ENCODE results near the gene CSRP2.

Gene CSRP2

DNA sequence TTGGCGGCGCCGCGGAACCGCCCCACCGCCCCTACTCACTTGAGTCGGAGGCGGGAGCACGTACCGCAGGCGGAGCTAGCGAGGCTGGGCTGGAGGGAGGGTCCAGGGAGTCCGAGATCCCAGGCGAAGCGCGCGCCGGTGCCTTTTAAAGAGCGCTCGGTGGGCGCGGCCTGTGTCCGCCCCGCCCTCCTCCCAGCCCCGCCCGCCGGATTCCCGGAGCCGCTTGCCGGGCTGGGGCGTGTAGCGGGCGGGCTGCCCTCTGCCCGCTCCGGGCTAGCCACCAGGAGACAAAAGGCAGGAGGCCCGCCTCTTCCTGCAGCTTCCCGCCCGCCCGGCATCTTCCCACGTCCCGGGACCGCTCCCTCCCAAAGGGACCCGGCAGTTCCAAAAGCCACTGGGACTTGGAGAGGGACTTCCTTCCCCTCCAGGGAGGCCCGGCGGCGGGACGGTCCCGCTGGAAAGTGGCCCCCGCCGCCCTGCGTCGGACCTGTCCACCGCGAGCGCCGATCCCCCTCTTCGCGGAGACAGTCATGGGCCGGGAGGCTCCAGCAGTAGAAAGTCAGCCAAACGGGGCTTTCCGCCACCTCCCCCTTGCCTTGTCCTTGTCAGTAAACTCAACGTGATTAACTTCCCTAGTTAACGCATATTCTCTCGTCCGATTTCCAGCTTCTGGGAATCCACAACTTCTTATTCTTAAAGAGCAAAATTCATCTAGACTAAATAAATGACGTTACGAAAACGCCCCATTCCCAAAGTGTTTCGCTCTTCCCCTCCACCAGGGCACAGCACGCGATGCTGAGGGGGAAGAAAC lies at the start of gene CSRP2:
Gene CSRP2, minus strand, starts transcription at position 121 of the 811 bp plus-strand sequence. CDS start 12,759 bp downstream, outside the sequence.
- peak; percentile 97 for DNase-seq (ENCODE audit: low spot score)

DNA sequence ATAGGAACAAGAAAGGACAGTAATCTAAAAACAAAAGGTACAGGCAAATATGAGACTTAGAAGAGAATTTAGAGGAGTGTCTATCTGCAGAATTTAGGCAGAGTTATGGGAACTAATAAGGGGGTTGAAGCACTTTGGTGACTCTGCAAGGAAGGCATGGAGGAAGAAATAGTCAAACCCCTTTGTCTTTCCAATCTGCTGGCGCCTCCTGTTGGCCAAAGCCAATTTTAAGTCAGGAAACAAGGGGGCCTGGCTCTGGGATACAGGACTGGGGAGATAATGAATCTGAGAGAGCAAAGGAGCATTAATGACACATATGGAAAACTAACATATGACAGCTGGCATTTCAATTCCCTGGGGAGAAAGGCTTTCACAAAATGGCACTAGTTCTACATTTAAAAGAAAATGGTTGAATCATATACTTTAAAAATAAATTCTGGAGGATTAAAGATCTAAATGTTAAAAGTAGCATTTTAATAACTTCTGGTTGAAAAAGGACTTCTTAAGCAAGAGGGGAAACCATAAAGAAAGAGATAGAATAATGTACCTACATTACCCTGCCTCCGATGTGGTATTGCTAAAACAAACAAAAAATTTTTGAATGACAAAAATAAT lies 48.5 kb upstream of the CSRP2 start:
- peak; percentile 69 for DNase-seq (ENCODE audit: low spot score)

DNA sequence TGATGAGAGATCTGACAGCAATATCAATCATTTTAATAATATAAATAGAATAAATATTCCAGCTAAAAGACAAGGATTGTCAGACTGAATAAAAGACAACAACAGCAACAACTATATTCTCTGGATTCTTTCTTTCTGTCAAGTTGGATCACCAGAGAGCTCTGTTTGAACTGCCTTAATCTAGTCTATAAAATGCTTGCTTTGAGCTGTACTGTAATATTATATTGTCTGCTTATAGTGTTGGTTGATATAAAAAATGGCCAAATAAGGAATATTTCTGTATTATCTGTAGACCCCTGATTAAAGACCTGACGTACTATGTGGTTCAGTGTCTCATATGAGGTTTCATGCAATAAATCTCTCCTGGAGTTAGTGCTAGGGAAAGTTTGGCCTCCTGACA lies 46.3 kb upstream of the CSRP2 start:
- no peak for DNase-seq (ENCODE audit: low spot score)

DNA sequence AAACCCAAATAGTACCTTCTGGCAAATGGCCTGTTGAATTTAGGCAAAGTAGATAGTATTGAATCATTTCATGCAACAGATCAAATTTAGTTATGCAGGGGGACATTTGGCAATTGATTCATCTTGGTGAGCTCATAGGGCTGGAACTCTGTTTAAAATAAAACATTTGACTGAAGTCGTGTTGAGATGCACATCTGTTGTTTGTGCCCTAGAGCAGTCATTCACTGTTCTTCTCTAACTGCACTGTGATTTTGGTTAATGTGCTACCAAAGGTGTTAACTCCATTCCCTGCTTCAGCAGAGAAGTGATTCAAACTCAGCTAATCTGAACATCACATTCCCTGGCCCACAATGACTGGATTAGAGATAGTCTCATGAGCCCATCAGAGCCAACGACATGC lies 44.0 kb upstream of the CSRP2 start:
- DNase-seq (ENCODE audit: low spot score) = no peak

DNA sequence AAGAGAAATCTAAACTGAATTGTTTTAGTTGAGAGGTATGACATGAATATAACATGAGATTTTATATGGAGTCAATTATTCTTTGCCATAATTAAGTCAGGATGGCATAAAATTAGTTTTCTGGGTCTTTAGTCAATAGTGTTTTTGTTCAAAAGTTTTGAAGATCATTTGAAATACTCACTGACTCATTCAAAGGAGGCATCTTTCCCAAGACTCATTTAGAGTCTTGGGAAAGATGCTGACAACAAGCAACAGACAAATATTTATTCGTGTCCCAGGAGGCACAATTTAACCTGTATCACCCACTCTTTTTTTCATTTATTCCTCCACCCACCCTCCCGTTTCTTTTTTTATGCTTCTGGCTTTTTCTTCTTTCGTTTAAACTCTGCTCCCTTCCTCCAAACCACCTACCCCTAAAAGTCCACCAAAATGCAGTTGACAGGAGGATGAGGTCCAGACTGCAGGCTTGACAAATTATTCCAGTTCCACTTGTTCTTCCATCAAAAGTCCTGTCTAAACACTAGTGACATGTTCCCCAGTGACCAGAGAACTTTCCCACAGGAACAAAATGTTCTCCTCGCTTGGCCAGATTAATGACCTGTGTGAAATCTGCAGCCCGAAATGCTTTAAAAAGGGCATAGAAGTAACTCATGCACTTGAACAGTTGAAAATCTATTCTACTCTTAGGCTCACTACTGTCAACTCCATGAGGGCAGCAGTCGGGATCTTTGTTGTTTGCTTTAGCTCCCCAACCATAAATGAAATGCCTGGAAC lies 43.3 kb upstream of the CSRP2 start:
- peak; percentile 25 for DNase-seq (ENCODE audit: low spot score)

DNA sequence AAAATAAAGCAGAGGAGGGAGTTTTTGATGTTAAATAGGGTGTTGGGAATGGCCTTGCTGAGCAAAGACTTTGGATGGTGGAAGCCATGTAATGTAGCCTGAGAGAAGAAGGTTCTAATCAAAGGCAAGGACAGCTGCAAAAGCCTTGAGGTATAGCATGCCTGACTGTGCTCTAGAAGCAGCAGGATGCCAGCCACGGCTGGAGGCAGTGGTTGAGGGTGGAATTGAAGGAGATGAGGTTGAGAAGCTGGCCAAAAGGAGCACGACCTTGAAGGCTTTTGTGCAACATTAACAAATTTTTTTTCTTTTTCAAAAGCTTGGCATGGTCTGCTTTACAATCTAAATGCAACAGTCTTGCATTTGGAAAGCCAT lies 42.3 kb upstream of the CSRP2 start:
- DNase-seq (ENCODE audit: low spot score) = no peak

DNA sequence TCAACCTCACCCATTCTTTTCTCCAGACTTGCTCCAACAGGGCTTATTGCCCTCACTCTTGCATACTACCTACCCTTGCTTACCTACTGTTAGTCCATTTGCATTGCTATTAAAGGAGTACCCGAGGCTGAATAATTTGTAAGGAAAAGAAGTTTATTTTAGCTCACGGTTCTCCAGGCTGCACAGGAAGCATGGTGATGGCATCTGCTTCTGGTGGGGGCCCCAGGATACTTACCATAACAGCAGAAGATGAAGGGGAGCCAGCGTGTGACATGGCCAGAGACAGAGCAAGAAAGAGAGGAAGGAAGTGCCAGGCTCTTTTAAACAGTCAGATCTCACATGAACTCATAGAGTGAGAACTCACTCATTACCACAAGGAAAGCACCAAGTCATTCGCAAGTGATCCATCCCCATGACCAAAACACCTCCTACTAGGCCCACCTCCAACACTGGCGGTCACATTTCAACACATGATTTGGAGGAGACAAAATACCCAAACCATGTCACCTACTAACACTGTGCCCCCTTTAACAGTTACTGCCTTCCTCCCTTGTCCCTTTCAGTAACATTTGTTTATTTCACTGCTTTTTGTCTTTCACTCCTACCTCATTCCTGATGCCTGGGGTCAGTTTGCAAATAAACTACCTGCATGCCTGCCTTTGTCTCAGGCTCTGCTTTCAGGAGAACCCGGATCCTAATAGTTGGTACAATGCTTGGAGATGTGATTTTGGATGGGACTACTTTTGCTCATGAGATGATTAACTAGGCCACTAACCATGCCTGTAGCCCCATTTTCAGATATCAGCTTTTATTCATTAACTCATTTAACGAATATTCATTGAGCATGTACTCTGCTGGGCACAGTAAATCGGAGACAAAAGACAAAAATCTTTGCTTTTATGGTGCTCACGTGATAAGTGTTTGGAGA lies 41.6 kb upstream of the CSRP2 start:
- no peak for DNase-seq (ENCODE audit: low spot score)

DNA sequence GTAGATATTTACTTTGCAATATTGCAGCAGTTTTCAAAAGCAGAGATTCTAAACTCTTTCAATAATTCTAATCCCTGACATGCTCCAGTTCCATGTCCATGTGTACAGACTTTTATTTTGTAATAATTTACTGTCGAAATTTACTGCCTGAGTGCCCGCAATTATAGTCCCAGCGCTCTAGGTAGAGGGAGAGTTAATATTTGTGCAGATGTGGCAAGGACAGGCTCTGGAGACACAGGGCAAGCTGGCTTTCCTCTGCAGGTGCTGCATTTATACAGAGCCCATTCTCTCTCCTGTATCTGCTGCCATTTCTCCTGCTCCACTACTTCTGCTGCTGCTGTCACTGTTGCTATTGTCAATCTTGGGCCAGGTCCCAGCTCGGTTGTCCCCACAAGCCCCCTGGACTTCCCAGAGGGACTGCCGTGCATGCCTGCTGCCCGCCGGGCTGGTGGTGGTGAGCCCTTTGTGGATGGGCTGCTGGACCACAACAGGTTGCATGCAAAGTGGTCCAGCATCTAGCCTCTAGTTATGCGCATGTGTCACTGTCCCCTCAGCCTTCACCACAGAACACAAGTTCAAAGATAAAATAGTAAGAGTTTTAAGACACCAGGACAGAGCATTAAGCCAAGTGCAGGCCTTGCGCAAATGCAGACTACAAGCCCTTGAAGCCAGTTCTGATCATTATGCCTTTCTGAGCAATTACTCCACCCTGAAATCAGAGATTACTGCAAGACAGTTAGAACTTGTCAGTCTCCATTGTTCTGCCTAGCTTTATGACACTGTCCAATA lies 40.8 kb upstream of the CSRP2 start:
- DNase-seq (ENCODE audit: low spot score) = no peak

DNA sequence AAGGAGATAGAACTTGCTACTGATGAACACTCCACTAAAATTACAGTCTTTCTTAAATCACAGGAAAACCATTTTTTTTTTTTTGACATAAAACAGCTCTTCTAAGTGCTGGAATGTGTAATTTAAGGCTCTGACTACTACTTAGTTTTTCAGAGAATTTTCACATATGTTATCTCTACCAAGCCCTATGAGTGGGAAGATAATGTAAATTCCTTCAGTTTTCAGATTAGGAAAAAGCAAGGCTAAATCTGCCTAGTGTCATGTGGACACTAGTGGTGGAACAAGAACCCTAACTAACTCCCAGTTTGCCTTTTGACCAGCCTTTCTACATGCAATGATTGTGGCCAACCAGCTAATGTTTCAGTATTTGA lies 37.3 kb upstream of the CSRP2 start:
- DNase-seq (ENCODE audit: low spot score) = no peak

DNA sequence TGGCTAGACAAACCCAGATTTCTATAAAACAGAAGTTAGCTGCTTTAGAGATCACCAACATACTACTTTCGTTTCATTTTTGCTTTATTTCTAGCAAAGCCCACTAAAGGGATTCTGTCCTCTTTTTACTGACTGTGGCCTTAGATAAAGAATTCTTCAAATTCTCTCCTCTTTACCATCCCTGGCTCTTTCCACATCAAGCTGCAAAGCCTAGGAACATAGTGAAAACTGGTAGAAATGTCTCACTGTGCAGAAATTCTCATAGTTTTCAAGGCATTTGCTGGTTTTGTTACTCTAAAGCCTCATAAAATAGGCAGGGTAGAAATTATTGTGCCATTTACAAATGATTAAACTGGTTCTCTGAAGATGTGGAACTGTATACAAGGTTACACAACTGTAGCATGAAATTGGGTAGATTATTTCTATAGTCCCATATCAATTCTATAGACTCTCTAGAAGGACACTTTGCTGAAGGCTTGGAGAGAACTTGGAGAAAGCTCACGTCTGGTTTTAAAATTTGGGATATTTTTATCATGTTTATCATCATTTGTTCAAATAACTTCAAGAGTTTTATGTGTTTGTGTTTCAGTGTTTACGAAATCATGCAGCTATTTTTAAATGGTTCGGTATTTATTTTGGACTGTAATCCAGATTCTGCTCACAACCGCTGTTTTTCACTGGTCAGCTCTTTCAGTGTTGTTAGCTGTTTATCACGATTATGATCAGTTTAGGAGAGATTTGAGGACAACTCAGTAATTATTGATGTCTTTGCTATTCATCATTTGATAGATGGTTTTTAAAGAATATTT lies 36.7 kb upstream of the CSRP2 start:
- peak; percentile 54 for DNase-seq (ENCODE audit: low spot score)

DNA sequence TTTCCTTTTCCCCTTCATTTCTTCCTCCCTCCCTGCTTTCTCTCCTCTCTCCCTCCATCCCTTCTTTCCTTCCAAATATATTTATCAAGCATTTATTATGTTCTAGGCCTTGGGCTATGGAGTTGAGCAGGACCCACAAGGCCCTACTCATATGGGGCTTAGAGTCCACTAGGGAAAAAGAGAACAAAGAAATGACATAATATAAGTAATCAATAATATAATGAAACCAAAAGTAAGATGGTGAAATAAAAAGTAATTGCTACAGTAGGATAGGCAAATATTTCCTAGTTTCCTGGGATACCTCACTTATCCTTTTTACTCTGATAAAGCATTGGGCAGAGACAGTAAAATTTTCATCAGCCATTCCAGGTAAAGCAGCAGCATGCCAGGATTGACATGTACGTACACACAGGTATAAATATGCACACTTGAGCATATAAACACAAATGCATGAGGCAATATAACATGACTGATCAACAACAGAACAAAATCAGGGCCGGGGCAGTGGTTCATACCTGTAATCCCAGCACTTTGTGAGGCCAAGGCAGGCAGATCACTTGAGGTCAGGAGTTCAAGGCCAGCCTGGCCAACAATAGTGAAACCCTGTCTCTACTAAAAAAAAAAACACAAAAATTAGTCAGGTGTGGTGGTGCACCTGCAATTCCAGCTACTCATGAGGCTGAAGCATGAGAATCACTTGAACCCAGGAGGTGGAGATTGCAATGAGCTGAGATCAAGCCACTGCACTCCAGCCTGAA lies 35.5 kb upstream of the CSRP2 start:
- no peak for DNase-seq (ENCODE audit: low spot score)

DNA sequence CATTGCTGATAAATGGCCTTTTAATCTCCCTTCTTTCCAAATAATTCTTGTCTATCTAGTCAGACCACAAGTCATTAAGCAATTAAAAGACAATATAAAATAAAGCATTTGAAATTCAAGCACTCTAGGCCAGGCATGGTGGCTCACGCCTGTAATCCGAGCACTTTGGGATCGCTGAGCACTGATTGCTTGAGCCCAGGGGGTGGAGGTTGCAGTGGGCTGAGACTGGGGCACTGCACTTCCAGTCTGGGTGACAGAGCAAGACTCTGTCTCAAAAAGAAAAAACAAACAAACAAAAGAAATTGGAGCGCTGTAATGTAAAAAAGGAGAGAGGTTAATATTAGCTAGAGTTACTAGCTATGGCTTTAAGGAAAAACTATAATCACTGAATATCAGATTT lies 30.5 kb upstream of the CSRP2 start:
- DNase-seq (ENCODE audit: low spot score) = no peak

DNA sequence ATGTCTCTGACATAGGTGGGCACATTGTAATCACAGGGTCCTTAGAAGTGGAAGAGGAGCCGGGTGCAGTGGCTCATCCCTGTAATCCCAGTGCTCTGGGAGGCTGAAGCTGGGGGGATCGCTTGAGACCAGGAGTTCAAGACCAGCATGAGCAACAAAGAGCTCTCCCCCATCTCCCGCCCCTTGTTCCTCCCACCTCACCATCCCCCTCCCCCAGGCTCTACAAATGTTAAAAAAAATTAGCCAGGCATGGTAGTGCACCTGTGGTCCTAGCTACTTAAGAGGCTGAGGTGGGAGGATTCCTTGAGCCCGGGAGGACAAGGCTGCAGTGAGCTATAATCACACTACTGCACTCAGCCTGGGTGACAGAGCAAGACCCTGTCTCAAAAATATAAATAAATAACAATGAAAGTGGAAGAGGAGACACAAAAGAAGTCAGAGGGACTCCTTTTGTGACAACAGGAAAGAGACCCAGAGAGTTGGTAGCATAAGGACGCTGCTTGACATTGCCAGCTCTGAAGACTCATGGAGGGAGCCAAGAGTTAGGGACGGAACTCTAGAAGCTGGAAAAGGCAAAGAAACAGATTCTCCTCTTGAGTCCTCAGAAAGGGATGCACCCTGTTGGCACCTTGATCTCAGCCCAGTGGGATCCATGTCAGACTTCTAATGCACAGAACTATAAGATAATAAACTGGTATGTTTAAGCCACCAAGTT lies 29.6 kb upstream of the CSRP2 start:
- DNase-seq (ENCODE audit: low spot score) = no peak

DNA sequence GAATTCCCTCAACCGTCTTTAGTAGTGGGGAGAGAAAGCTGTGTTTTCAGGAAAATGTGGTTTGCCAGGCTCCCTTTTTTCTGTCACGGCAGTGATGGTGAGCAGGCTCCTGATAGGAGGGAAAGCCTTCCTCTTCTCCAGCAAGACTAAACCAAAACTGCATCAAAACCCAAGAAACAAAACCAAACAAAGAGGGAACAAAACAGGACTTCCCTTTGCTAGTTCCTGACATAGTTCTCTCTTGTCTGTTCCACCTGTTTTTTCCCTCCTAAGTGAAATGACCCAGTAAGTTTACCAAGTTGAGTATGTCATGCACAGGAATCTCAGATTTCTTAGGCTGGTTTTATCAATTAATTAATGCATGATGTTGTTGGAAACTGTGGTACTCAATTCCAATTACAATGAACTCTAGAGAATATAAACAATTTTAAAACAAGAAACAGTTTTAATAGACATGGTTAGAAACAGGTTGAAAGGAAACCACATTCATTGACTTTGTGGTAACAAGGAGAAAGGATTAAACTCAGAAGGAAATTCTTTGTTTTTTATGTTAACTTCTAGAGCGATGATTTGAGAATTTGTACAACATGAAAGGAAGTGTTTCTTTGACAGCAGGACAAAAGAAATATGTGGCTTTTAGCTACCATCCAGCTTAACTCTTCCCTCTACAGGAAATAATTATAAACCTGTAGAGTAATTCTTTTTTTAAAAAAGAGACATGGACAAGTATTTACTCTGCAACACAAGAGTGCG lies 23.0 kb upstream of the CSRP2 start:
- no peak for DNase-seq (ENCODE audit: low spot score)

DNA sequence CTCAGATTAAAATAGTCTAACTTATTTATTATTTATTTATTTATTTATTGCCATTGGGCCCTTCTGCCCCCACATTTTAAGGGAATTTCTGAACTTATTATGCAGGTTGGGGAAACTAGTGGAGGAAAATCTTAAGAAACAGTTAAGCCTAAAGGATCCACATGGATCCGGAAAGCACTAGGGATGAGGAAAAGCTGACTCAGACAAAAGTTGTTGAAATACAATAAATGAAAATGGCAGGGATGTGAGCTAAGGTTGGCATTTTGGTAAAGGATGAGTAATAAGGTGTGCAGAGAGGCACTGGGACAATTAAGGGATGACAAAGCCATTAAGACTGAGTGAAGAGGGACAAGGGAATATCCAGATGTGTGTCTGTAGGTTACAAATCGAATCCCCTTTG lies 20.7 kb upstream of the CSRP2 start:
- DNase-seq (ENCODE audit: low spot score) = no peak

DNA sequence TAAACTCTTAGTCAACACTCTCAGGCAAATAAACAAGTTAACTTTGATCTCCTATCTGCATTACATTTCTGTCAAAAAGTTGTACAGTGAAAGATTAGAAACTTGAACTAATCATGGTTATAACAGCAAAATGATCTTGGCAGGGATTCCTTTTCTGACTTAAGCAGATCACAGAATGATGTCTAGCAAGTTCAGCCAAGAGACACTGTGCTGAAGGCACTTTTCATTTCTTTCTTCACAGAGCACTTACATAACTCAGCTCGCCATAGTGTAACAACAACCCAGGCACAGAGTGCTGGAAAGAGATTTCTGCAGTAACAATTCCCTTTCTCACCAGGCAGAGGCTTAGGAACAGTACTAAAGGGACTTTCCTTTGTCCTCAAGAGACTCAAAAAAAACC lies 19.6 kb upstream of the CSRP2 start:
- DNase-seq (ENCODE audit: low spot score) = no peak

DNA sequence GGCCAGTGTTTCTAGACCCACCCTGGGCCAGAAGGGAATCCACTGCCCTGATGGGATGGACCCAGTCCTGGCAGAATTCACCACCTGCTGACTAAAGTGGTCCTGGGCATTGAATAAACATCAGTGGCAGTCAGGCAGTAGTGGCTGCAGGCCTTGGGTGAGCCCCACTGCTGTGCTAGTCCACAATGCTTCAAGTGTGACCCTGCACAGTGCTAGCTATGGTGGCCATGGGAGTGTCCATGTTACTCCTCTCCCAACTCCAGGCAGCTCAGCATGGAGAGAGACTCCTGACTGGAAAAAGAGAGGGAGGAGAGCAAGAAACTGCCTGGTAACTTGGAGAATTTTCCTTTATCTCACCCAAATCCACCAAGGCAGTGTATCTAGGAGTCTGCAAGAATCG lies 17.5 kb upstream of the CSRP2 start:
- no peak for DNase-seq (ENCODE audit: low spot score)

DNA sequence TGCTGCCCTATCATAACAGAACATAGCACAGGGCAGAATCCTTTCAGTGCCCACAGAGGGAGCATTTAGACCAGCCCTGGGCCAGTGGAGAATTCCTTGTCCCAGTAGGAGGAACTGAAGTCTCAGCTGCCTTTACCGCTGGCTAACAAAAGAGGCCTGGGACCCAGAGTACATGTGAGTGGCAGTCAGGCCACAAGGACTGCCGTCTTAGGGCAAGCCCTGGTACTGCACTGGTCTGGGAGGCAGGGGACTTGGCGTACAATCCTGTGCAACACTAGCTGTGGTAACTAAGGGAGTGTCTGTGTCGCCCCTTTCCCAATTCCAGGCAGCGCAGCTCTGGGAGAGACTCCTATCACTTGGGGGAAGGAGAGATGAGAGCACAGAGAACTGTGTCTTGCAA lies 17.0 kb upstream of the CSRP2 start:
- DNase-seq (ENCODE audit: low spot score) = no peak

Data from AG20443 (cell line).